Hair follicle dermal papilla cell (primary cell): ENCODE results near the gene GOLGA6L6. TPM values are rescaled to one million over a fixed set of nuclear protein-coding genes. Genes with fewer than 3 reads are reported as not detected.

Source experiments
- small RNA-seq: library from RNA; depleted of rRNA; stranded (forward); fragments of <200 nt; gene quantifications from one replicate; pipeline ENCODE3, GENCODE V24; 2012
- total RNA-seq: library from RNA; depleted of rRNA; stranded (reverse); fragments of >200 nt; gene quantifications from 2 replicates; pipeline ENCODE4 v1.2.3, GENCODE V29; 2012

The GOLGA6L6 gene
- total RNA-seq = not detected in 2 replicates

GRCh38 chr15:20541700-20542099 is at the start of gene GOLGA6L6:
Gene GOLGA6L6 (minus strand): TSS chr15:20541800. CDS start chr15:20541709, 91 bp downstream.

Small RNA genes lying within 50 kb of the gene (small RNA-seq; reads per million reads assigned to genes)
- gene RN7SL759P = not detected
